ENCODE measurements around the gene SMARCC2.

The SMARCC2 gene

GRCh38 chr12:56152756-56153677, 36.3 kb downstream of the SMARCC2 start:
- in situ Hi-C loops (cut with MboI; ENCODE audit: low sequenced_read_pairs): no loop called here

GRCh38 chr12:56152132-56152755, 37.0 kb downstream of the SMARCC2 start, which contains the start of gene MYL6B:
Gene MYL6B (plus strand): TSS chr12:56152587. CDS start chr12:56153919, 1,332 bp downstream.
- in situ Hi-C loops (cut with MboI; ENCODE audit: low sequenced_read_pairs): no loop called here

- in situ Hi-C loops (cut with MboI; ENCODE audit: low sequenced_read_pairs): no loop called here
Observed at GRCh38 chr12:56151672-56152131, 37.6 kb downstream of the SMARCC2 start.

GRCh38 chr12:56150563-56150962, 38.7 kb downstream of the SMARCC2 start:
- in situ Hi-C loops (cut with MboI; ENCODE audit: low sequenced_read_pairs): no loop called here

- in situ Hi-C loops (cut with MboI; ENCODE audit: low sequenced_read_pairs): no loop called here
Observed at GRCh38 chr12:56146492-56147460, 42.5 kb downstream of the SMARCC2 start.

GRCh38 chr12:56145217-56145616, 44.1 kb downstream of the SMARCC2 start:
- in situ Hi-C loops (cut with MboI; ENCODE audit: low sequenced_read_pairs): no loop called here

GRCh38 chr12:56143870-56144269, 45.4 kb downstream of the SMARCC2 start:
- in situ Hi-C loops (cut with MboI; ENCODE audit: low sequenced_read_pairs): no loop called here

- in situ Hi-C loops (cut with MboI; ENCODE audit: low sequenced_read_pairs): no loop called here
Observed at GRCh38 chr12:56143217-56143616, 46.1 kb downstream of the SMARCC2 start.

GRCh38 chr12:56141946-56142784, 47.1 kb downstream of the SMARCC2 start:
- in situ Hi-C loops (cut with MboI; ENCODE audit: low sequenced_read_pairs): no loop called here

GRCh38 chr12:56137853-56138571, 51.3 kb downstream of the SMARCC2 start:
- in situ Hi-C loops (cut with MboI; ENCODE audit: low sequenced_read_pairs): no loop called here

GRCh38 chr12:56134897-56135296, 54.4 kb downstream of the SMARCC2 start:
- in situ Hi-C loops (cut with MboI; ENCODE audit: low sequenced_read_pairs): no loop called here

- in situ Hi-C loops (cut with MboI; ENCODE audit: low sequenced_read_pairs): no loop called here
Observed at GRCh38 chr12:56130876-56131275, 58.4 kb downstream of the SMARCC2 start.

GRCh38 chr12:56129942-56130495, 59.3 kb downstream of the SMARCC2 start:
- in situ Hi-C loops (cut with MboI; ENCODE audit: low sequenced_read_pairs): no loop called here

- in situ Hi-C loops (cut with MboI; ENCODE audit: low sequenced_read_pairs): no loop called here
Observed at GRCh38 chr12:56129206-56129941, 59.9 kb downstream of the SMARCC2 start.

GRCh38 chr12:56128670-56129205, 60.5 kb downstream of the SMARCC2 start:
- in situ Hi-C loops (cut with MboI; ENCODE audit: low sequenced_read_pairs): no loop called here

- in situ Hi-C loops (cut with MboI; ENCODE audit: low sequenced_read_pairs): no loop called here
Observed at GRCh38 chr12:56127888-56128669, 61.2 kb downstream of the SMARCC2 start, which contains the start of gene ESYT1. Gene ESYT1 (plus strand): TSS chr12:56128267. CDS start chr12:56128320, 53 bp downstream.

- in situ Hi-C loops (cut with MboI; ENCODE audit: low sequenced_read_pairs): no loop called here
Observed at GRCh38 chr12:56127485-56127887, 61.8 kb downstream of the SMARCC2 start.

All from HL-60/S4 treated with retinoic acid at 250 ng/mL for 4 days and 3 days (cell line).